Hematopoietic multipotent progenitor cell treated with erythropoietin and hydrocortisone succinate and interleukin-3 and kit ligand, for 17 days (in vitro differentiated cells): ENCODE results near the gene SCYGR7.

Experiments
- DNase-seq: peaks from one replicate; pipeline ENCODE4 v3.0.0-alpha.2; 2015; ENCODE audit warnings: low spot score

The SCYGR7 gene

GRCh38 chr2:227759411-227760118 lies 31.4 kb downstream of the SCYGR7 start:
- no peak for DNase-seq

- DNase-seq = no peak
Observed at GRCh38 chr2:227761740-227762476, 33.8 kb downstream of the SCYGR7 start.

- DNase-seq = no peak
Observed at GRCh38 chr2:227765788-227766372, 37.7 kb downstream of the SCYGR7 start.

GRCh38 chr2:227766373-227766883 lies 38.3 kb downstream of the SCYGR7 start:
- peak; percentile 47 for DNase-seq

GRCh38 chr2:227767830-227768229 lies 39.7 kb downstream of the SCYGR7 start:
- no peak for DNase-seq

GRCh38 chr2:227772197-227772661 lies 44.1 kb downstream of the SCYGR7 start:
- no peak for DNase-seq

GRCh38 chr2:227772932-227773331 lies 44.8 kb downstream of the SCYGR7 start:
- DNase-seq = no peak

- no peak for DNase-seq
Observed at GRCh38 chr2:227774011-227774624, 46.0 kb downstream of the SCYGR7 start.

GRCh38 chr2:227774895-227775842 lies 47.0 kb downstream of the SCYGR7 start:
- DNase-seq = no peak
